CD4-positive, alpha-beta T cell (primary cell): ENCODE measurements around the gene YJU2. TPM values are rescaled to one million over a fixed set of nuclear protein-coding genes. Genes with fewer than 3 reads are reported as not detected.

Experiments used
- ATAC-seq: fragments of 200-7000 bp; cut with Tn5 transposase; one replicate; pipeline ENCODE4 v1.10.0; 2022; ENCODE audit warnings: mild to moderate bottlenecking; ENCODE audit not compliant: poor library complexity
- CTCF ChIA-PET: fragments of 350-600 bp; sonication (Branson Sonifier 250); formaldehyde crosslinking; loops from one replicate; lab custom pipeline; 2021; ENCODE audit warnings: antibody characterized with exemption, inconsistent platforms; lab: Charles Lee
- POLR2A ChIA-PET: fragments of 350-600 bp; sonication (Branson Sonifier 250); formaldehyde crosslinking; loops from one replicate; lab custom pipeline; 2021; ENCODE audit warnings: antibody characterized with exemption, inconsistent platforms; lab: Charles Lee
- DNase-seq, 14 experiments: peaks; one replicate each; pipeline ENCODE4 v3.0.0-alpha.2; 2013 to 2020; ENCODE audit warnings: mixed read lengths in 2 of 14
- H3K27ac ChIP-seq, 2 donors: one replicate each; pipeline versions ENCODE4 v1.5.1 to v1.7.0; 2013; ENCODE audit warnings: low read length in 2 of 2, low read depth in 1 of 2, mild to moderate bottlenecking in 1 of 2
- H3K27me3 ChIP-seq, 2 experiments: 1 replicate in 1 of 2; 2 replicates in 1 of 2; pipeline versions ENCODE4 v1.6.1 to v1.7.0; 2013; ENCODE audit warnings: low read length in 2 of 2, control low read depth in 1 of 2, mild to moderate bottlenecking in 1 of 2, moderate library complexity in 1 of 2; ENCODE audit not compliant: insufficient read depth in 2 of 2, control insufficient read depth in 1 of 2
- H3K36me3 ChIP-seq: one replicate; pipeline ENCODE4 v1.6.1; 2013; ENCODE audit warnings: low read length, control low read depth; ENCODE audit not compliant: insufficient read depth
- H3K4me1 ChIP-seq: one replicate; pipeline ENCODE4 v1.6.1; 2013; ENCODE audit warnings: low read length, control low read depth; ENCODE audit not compliant: insufficient read depth
- H3K4me3 ChIP-seq: one replicate; pipeline ENCODE4 v1.5.1; 2013; ENCODE audit warnings: mild to moderate bottlenecking, low read length, moderate library complexity
- H3K9me3 ChIP-seq, 2 experiments: 1 replicate in 1 of 2; 2 replicates in 1 of 2; pipeline versions ENCODE4 v1.6.1 to v1.7.0; 2013; ENCODE audit warnings: low read length in 2 of 2, mild to moderate bottlenecking in 2 of 2, control low read depth in 1 of 2, moderate library complexity in 1 of 2; ENCODE audit not compliant: control insufficient read depth in 1 of 2, insufficient read depth in 1 of 2
- H3K27ac Mint-ChIP-seq: one replicate; pipeline ENCODE4 v1.8.0; 2020; ENCODE audit warnings: mixed read lengths
- H3K27me3 Mint-ChIP-seq: one replicate; pipeline ENCODE4 v1.8.0; 2021; ENCODE audit warnings: mixed read lengths
- H3K36me3 Mint-ChIP-seq: one replicate; pipeline ENCODE4 v1.8.0; 2021; ENCODE audit warnings: low read depth, mixed read lengths
- H3K4me1 Mint-ChIP-seq: one replicate; pipeline ENCODE4 v1.8.0; 2021; ENCODE audit warnings: low read depth, mixed read lengths
- H3K4me3 Mint-ChIP-seq: one replicate; pipeline ENCODE4 v1.8.0; 2020; ENCODE audit warnings: mild to moderate bottlenecking, mixed read lengths
- H3K9me3 Mint-ChIP-seq: one replicate; pipeline ENCODE4 v1.8.0; 2020; ENCODE audit warnings: mixed read lengths
- intact Hi-C, 2 experiments: fragments of 100-400 bp; cut with DNase I in 1 of 2; cut with micrococcal nuclease in 1 of 2; formaldehyde crosslinking; loops; one replicate each; pipeline versions ENCODE4 v1.15.1 to v1.9.0; 2023 to 2025; cut with DNase I, micrococcal nuclease
- total RNA-seq, 174 experiments: library from RNA in 2 of 174; stranded (reverse) in 2 of 174; gene quantifications; one replicate each; pipeline ENCODE4 v1.2.3 and lab custom pipeline; 2021 to 2026
- TF ChIP-seq, protein P1 (sequence below): fragments of 200-600 bp; IDR thresholded peaks from one replicate; pipeline ENCODE4 v1.8.0; 2022; ENCODE audit warnings: antibody characterized with exemption, mild to moderate bottlenecking

Gene YJU2
- total RNA-seq, 2 experiments from 2014 or later: 32.9 to 33.7 TPM

DNA sequence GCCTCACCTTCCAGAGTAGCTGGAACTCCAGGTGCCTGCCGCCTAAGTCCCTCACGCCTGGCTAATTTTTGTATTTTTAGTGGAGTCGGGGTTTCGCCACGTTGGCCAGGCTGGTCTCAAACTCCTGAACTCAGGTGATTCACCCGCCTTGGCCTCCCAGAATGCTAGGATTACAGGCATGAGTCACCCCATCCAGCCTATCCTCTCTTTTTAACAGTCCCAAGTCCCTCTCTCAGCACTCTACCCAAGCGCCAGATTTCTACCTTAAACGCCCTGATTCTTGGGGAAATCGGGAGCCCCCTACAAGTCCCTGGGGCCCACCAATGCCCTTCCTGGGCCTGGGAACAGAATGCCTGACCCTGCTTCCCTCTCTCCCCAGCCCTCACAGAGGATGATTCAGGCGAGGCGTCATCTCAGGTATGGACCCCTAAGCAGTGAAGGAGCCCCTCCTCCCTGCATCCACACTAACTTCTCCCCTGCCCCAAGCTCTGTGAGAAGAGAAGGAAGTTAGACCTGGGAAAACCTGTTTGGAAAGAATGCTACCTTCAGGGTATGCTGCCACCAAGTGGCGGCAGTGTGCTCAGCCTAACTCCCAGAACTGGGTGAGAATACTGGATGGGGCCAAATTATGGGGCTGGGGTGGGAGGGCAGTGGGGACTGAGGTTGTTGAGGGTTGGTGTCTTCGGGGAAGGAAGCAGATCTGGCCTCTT is 38.3 kb upstream of the YJU2 start:
- H3K27me3 Mint-ChIP-seq: peaks cover 9% of the 10 kb centered on the region
- H3K4me3 Mint-ChIP-seq: no peak overlapping the region
- no peaks in the 10 kb centered on the region for H3K9me3 Mint-ChIP-seq
- no peaks in the 10 kb centered on the region for H3K4me1 Mint-ChIP-seq
- TF ChIP-seq, protein P1, sequence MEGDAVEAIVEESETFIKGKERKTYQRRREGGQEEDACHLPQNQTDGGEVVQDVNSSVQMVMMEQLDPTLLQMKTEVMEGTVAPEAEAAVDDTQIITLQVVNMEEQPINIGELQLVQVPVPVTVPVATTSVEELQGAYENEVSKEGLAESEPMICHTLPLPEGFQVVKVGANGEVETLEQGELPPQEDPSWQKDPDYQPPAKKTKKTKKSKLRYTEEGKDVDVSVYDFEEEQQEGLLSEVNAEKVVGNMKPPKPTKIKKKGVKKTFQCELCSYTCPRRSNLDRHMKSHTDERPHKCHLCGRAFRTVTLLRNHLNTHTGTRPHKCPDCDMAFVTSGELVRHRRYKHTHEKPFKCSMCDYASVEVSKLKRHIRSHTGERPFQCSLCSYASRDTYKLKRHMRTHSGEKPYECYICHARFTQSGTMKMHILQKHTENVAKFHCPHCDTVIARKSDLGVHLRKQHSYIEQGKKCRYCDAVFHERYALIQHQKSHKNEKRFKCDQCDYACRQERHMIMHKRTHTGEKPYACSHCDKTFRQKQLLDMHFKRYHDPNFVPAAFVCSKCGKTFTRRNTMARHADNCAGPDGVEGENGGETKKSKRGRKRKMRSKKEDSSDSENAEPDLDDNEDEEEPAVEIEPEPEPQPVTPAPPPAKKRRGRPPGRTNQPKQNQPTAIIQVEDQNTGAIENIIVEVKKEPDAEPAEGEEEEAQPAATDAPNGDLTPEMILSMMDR: peak; percentile 19
- H3K4me1 ChIP-seq: peaks cover 3% of the 10 kb centered on the region
- no peak overlapping the region for H3K4me3 ChIP-seq
- ATAC-seq (no peak), DNase-seq (no peak)
- H3K36me3 ChIP-seq: no peaks in the 10 kb centered on the region
- peaks cover 0 to 5% of the 10 kb centered on the region in 2 experiments for H3K27me3 ChIP-seq
- H3K27ac ChIP-seq: no peak overlapping the region
- H3K36me3 Mint-ChIP-seq: no peaks in the 10 kb centered on the region
- peaks cover 0 to 7% of the 10 kb centered on the region in 2 experiments for H3K9me3 ChIP-seq
- ChIA-PET POLR2A (no interaction called here), CTCF (no interaction called here)
- no peak overlapping the region for H3K27ac Mint-ChIP-seq
- intact Hi-C loops: loop anchor here in 1 of 2 experiments (10.0 kb wide), 2 partner anchors 514 to 544 kb away; no protein-coding TSS in a partner anchor

DNA sequence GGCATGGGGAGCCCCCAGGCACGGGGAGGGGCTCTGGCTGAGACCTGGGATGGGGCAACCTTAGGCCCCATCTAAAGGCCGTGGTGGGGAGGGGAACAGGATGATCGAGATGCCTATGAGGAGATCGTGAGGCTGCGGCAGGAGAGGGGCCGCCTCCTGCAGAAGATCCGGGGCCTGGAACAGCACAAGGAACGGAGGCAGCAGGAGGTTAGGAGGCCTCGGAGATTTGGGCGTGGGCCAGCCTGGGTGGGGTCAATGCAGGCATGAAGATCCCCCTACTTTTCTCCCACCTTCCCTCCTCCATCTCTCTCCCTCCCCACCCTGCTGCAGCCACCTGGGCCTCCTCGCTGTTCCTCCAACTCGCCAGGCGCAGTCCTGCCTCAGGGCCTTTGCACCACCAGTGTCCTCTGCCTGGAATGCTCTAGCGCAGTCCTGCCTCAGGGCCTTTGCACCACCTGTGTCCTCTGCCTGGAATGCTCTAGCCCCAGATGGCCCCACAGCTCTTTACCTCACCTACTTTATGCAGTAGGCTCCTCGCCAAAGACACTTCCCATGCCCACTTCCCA is 36.6 kb upstream of the YJU2 start:
- TF ChIP-seq, protein P1: no peak
- H3K27me3 Mint-ChIP-seq: peaks cover 3% of the 10 kb centered on the region
- Histone ChIP-seq H3K9me3 (peaks cover 0 to 7% of the 10 kb centered on the region in 2 experiments), H3K4me3 (no peak overlapping the region), H3K4me1 (peaks cover 10% of the 10 kb centered on the region), H3K27ac (no peak overlapping the region), H3K36me3 (no peaks in the 10 kb centered on the region), H3K27me3 (peaks cover 0 to 5% of the 10 kb centered on the region in 2 experiments)
- H3K4me3 Mint-ChIP-seq: no peak overlapping the region
- no peaks in the 10 kb centered on the region for H3K36me3 Mint-ChIP-seq
- H3K9me3 Mint-ChIP-seq: no peaks in the 10 kb centered on the region
- ChIA-PET CTCF (no interaction called here), POLR2A (no interaction called here)
- ATAC-seq: no peak
- H3K27ac Mint-ChIP-seq: no peak overlapping the region
- peaks cover 10% of the 10 kb centered on the region for H3K4me1 Mint-ChIP-seq
- intact Hi-C loops: no loop called here
- no peak for DNase-seq

DNA sequence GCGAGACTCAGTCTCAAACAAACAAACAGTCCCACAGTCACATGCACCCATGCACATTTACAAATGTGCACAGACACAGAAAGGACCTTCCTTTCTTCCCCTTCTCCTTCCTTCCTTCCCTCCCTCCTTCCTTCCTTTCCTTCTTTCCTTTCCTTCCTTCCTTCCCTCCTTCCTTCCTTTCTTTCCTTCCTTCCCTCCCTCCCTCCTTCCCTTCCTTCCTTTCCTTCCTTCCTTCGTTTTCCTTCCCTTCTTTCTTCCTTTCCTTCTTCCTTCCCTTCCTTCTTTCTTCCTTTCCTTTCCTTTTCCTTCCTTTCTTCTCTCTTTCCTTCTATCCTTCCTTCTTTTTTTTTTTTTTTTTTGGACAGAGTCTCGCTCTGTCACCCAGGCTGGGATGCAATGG is 33.8 kb upstream of the YJU2 start:
- peaks cover 10% of the 10 kb centered on the region for H3K4me1 ChIP-seq
- TF ChIP-seq, protein P1: no peak
- intact Hi-C loops: no loop called here
- POLR2A ChIA-PET: no interaction called here
- no peak for ATAC-seq
- Mint-ChIP-seq H3K4me1 (peaks cover 10% of the 10 kb centered on the region), H3K27me3 (no peaks in the 10 kb centered on the region), H3K9me3 (no peaks in the 10 kb centered on the region), H3K27ac (no peak overlapping the region), H3K4me3 (no peak overlapping the region), H3K36me3 (no peaks in the 10 kb centered on the region)
- no peak for DNase-seq
- no peak overlapping the region for H3K27ac ChIP-seq
- no peak overlapping the region for H3K4me3 ChIP-seq
- peaks cover 0 to under 1% of the 10 kb centered on the region in 2 experiments for H3K27me3 ChIP-seq
- CTCF ChIA-PET: no interaction called here
- no peaks in the 10 kb centered on the region for H3K36me3 ChIP-seq
- H3K9me3 ChIP-seq: peaks cover 0 to 13% of the 10 kb centered on the region in 2 experiments
